Head of caudate nucleus (tissue), 42 donors: ENCODE results near the gene PSMA3.
"Not testable (repeated sequence)": the region's sequence is repeated elsewhere in the genome, so short reads cannot be mapped to it uniquely, and the experiment has no call there.

Experiments used
- DNase-seq, 42 donors: peaks; one replicate each; pipeline versions ENCODE4 v3.0.0 to v3.0.0-alpha.2; 2020 to 2021; ENCODE audit warnings: mixed read lengths in 7 of 42
- intact Hi-C: fragments of 100-400 bp; cut with DNase I; formaldehyde crosslinking; loops from one replicate; pipeline ENCODE4 v1.15.0; 2022

Gene PSMA3

DNA sequence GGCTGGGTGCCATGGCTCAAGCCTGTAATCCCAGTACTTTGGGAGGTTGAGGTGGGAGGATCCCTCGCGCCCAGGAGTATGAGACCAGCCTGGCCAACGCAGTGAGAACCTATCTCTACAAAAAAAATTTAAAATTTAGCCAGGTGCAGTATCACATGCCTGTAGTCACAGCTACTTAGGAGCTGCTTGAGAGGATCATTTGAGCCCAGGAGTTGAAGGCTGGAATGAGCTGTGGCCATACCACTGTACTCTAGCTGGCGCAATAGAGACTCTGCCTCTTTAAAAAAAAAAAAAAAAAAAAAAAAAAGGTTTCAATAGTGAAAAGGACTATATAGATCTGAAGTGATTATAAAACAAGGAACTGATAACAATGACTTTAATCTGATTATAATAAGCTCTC, 13.5 kb downstream of the PSMA3 start:
- no peak for DNase-seq
- intact Hi-C loops: no loop called here

DNA sequence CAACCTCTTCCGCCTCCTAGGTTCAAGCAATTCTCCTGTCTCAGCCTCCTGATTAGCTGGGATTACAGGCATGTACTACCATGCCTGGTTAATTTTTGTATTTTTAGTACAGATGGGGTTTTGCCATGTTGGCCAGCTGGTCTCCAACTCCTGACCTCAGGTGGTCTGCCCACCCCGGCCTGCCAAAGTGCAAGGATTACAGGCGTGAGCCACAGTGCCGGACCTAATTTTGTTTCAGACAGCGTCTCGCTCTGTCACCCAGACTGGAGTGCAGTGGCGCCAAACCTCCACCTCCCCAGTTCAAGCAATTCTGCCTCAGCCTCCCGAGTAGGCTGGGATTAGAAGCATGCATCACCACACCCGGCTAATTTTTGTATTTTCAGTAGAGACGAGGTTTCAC, 17.4 kb downstream of the PSMA3 start:
- intact Hi-C loops, DNase-seq: not testable (repeated sequence)

DNA sequence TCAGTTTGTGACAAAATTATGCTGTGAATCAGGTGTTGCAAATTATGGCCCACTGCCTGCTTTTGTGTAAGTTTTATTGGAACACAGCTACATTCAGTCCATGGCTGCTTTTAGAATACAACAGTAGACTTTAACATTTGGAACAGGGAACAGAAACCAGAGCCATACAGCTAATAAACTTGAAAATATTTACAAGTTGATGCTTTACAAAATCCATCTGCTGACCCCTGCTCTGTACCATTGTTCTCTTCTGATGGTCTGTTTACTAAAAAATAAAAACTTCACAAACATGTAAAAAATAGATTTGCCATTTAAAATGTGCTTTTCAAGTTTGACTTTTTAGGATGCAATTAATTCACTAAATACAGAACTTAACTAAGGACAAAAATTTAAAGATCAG, 20.8 kb downstream of the PSMA3 start:
- intact Hi-C loops: no loop called here

DNA sequence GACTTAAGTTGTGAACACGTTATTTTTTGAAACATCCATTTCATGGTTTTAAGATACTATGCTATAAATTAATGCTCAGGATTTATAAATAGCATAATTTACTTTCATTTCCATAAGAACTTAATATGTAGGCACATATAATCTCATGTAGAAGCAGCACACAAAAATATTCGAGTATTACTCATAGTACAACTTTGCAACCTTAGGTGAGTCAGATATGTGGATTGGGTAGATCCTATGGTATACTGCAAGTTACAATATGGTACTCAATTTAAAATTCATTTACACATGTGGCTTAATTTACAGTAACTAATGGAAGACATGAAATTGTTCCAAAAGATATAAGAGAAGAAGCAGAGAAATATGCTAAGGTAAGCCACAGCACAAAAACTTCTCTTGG, 26.0 kb downstream of the PSMA3 start:
- intact Hi-C loops: no loop called here
- DNase-seq: no peak

More for the DNA sequence above, 20.8 kb downstream of the PSMA3 start:
- no peak for DNase-seq

DNA sequence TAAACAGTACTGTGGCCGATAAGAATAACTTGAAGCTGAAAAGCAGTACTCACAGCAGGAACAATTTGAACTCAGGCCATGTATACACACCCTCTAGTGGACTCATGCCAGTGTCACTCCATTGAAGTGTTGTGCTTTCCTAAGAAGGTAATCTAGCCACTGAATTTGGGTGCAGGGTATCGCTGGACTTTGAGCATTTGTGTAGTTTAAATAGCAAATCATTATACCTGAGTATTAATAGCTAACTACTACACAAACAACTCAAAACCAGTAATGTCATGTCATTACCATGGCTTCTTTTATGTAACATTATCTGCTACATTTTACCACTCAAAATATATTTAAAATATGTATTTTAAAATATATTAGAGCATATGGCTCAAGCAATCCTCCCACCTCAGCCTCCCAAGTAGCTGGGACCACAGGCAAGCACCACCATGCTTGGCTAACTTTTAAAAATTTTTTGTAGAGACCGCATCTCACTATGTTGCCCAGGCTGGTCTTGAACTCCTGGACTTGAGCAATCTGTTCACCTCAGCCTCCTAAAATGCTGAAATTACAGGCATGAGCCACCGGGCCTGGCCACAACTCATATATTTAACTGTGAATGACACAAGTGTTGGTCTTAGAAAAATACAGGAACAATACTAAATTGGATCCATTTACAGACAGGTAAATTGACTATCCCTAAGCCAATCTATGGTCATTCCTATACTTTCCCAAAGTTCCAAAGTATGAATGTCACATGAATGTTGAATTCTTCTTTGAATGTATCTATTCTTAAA, 28.1 kb downstream of the PSMA3 start:
- no peak for DNase-seq

DNA sequence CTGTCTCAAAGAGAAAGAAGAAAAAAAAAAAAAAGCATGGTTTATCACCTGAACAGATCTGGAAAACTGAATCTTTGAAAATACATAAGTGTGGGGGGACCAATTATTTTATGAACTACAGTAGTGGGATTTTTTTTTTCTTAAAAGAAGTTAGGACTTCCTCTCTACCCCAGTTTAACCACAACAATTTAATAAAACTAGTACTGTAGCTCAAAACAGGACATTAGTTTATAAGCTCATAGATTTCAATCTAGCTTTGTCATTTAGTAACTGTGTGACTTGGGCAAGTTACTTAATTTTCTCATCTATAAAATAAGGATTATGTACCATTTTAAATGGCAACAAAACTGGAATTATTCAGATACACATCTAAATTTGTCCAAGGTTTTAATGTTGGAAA, 30.2 kb downstream of the PSMA3 start:
- intact Hi-C loops: no loop called here
- DNase-seq: no peak

More for the DNA sequence above, 28.1 kb downstream of the PSMA3 start:
- intact Hi-C loops: no loop called here

DNA sequence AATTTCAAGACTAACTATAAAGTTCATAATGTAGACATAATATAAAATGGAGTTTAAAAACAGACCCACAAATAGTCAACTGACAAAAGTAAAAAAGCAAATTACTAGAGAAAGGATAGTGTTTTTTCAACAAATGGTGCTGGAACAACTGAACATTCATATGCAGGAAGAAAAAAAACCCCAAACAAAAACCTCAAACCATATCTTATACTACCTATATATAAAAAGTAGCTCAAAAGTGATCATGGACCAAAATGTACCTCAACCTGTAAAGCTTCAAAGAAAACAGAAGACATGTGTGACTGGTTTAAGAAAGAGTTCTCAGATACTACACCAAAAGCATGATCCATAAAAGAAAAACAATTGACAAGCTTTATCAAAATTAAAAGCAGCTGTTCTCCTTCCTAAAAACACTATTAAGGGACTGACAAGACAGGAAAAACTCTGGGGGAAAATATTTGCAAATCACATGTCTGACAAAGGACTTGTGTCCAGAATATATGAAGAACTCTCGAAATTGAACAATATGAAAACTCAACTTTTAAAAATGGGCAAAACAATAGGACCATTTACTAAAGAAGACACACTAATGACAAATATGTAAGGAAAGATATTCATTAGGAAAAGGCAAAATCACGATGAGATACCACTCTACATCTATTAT, 31.0 kb downstream of the PSMA3 start:
- intact Hi-C loops: no loop called here
- DNase-seq: no peak

DNA sequence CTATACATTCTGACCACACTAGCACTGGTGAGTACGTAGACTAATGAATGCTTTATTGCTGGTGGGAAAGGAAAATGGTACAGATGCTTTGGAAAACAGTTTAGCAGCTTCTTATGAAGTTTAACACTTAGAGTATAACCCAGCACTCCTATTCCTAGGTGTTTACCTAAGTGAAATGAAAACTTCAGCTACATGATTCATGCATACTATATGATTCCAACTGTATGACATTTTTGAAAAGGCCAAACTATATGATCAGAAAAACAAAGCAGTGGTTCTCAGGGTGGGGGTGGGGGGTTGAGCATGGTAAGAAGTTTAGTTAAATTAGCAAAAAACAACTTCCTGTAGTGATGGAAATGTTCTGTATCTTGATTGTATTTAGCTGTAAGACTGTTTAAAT, 31.6 kb downstream of the PSMA3 start:
- DNase-seq: no peak
- intact Hi-C loops: no loop called here

DNA sequence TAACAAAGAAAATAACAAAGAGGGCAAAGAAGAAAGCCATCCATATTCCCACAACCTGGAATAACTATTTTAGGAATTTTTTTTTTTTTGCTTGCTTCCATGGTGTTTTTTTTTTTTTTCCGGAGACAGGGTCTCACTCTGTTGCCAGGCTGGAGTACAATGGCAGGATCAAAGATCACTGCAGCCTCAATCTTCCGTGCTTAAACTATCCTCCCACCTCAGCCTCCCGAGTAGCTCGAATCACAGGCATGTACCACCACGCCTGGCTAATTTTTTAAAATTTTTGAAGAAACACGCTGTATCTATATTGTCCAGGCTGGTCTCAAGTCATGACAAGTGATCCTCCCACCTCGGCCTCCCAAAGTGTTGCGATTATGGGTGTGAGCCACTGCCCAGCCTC, 33.5 kb downstream of the PSMA3 start:
- intact Hi-C loops: no loop called here
- no peak for DNase-seq

DNA sequence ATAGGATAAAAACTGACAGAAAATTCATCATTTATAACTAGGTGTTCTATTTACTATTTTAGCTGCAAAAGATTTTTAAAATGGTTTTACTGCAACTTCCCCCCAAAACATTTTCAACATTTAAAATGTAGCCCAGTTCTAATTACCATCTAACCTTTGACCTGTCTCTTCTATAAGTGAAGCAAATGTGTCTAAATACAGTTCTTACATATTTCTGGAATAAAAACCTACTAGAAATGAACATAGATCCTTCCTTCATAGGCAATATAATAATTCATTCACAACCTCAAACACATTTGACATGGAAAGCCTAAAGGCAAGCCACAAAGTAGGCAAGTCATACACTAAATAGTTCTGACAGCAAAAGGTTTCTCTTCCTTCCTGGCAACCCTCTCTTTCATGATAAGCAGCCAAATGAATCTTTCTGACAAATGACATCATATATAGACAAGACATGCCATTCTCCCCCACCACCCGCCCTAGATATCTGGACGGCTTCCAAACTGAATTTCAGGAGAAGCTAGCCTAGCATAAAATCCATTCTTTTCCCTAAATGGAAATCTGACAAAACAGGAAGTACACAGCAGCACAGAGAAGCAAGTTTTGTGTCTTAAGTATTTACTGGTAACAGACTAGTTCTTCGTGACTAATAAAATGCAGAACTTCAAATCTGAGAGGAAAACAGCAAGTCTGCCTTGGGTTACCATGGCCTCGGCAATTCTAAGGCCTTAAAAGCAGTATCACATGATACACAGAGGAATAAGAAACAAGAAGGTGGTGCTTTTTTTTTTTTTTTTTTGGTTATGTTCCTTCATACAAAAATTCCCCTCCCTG, 36.5 kb downstream of the PSMA3 start:
- peak in 33 of 42 donors; percentile 17 to 79 (median 49) for DNase-seq
- intact Hi-C loops: no loop called here

DNA sequence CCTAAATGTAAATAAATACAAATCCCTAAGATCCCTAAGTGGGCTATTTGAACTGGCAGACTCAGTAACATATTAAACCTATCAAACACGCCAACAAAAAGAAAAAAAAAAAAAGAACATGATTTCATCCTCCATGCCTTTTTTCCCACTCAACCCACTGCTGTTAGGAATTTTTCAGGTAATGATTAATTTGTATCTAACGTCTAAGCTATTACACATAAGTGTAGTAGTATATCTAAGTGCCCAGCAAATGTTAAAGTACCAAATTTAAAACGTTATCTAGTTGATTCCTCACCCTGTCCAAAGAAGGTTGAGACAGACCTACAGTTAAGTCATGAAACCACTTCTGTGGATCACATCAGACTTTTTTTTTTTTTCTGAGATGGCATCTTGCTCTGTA, 37.3 kb downstream of the PSMA3 start:
- intact Hi-C loops: no loop called here
- no peak for DNase-seq

DNA sequence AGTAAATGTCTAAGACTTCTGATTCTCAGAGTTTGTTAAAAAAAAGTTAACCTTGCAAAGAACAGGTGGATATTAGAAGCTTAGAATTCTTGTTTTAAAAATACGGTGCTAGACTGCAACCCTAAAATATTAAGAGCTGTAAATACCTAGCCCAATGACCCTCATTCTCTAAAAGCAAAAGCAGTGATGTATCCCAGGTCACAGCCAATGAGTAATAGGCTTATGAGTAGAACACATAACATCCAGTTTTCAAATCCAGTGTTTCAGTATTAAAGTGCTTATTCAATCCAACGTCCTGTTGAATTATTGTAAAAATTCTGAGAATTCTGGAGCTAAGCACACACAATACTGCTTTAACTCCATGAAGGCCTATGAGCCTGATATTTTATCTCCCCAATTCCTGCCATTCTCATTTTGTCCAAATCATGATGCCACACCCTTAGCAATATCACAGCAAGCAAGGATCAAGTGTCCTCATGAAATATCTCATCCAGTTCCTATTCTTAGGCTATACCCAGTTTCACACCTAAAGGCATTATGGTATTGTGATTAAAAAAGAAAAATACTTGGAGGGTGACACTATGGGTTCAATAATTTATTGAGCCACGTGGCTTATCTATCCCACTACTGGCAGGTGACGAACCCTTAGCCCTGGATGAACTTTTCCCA, 38.4 kb downstream of the PSMA3 start:
- intact Hi-C loops: no loop called here
- DNase-seq: no peak

DNA sequence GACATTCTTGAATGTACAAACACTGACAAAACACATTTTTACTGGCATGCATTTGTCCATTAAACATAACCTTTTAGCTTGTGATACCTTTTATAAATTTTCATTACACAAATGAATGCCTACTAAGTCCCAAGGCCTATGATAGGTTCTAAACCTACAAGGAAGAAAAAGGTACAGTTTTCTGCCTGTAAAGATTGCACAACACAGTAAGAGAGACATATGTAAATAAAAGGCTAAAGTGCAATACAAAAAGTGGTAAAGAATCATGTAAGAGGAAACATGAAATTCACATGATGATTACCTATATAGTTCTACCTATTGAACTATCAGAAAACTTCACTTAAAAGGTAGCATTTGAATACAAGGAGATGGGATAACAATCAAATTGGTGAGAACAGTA, 39.1 kb downstream of the PSMA3 start:
- intact Hi-C loops: no loop called here
- no peak for DNase-seq

DNA sequence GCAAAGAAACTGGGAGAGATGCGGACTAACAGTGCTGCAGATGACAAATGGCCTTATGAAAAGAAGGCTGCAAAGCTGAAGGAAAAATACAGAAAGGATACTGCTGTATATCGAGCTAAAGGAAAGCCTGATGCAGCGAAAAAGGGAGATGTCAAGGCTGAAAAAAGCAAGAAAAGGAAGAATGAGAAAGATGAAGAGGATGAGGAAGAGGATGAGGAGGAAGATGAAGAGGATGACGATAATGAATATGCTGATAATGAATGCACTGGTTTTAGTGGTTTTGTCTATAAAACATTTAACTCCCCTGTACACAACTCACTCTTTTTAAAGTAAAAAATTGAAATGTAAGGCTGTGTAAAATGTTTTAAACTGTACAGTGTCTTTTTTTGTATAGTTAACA, 40.5 kb downstream of the PSMA3 start:
- no peak for DNase-seq
- intact Hi-C loops: no loop called here

DNA sequence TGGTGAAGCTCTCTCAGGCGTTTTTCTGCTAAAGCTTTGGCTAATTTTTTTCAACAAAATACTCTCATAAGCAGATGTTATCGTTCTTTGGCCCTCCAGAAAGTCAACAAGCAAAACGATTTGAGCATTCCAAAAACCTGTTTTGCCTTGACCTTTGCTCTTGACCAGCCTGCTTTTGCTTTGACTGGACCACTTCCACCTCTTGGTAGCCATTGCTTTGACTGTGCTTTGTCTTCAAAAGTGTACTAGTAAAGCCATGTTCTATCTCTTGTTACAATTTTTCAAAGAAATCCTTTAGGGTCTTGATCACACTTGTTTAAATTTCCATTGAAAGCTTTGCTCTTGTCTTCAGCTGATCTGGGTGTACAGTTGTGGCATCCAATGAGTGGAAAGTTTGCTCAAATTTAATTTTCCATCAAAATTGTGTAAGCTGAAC, 43.0 kb downstream of the PSMA3 start:
- no peak for DNase-seq
- intact Hi-C loops: no loop called here

DNA sequence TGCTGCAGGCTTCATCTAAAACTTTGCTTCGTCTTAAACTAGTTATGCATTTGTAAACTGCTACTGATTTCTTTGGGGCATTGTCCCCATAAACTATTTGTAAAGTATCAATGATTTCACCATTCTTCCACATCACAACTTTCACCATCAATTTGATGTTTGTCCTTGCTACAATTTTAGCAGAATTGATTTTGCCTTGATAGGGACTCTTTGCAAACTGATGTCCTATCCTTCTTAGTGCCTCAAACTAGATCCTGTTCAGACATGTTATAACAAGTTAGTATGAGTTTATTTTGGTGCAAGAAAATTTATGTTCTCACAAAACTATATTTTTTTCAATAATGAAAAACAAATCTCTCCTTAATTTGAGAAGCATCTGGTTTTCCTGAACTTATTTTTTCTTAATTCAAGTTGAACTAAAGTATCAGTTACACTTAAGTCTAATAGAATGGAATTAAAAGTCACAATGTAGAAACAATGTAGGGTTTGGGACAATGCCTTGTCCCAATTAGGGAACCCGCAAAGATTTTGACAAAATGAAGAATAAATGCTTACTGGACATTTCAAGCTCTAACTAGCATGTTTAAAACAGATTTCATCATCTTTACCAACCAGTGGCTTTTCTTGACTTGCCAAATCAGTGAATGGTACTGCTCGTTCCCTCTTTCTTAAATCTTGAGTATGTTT, 43.6 kb downstream of the PSMA3 start:
- DNase-seq: no peak
- intact Hi-C loops: no loop called here

DNA sequence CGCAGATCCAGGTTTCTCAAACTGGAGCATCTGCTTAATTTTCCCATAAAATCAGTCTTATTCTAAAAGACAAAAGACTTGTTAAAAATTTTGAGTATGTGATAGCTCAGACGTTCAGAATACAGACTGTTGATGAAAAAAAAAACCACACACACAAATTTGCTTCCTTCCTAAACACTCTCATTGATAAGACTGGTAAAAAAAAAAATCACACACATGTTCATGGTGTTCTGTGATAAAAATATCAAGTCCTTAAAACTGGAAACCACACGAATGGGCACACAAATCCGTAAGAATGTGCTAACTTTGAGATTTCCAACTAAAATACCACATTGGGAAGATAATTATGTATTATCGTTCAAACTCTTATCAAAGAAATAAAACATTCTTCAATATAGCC, 47.0 kb downstream of the PSMA3 start:
- intact Hi-C loops: no loop called here
- no peak for DNase-seq

DNA sequence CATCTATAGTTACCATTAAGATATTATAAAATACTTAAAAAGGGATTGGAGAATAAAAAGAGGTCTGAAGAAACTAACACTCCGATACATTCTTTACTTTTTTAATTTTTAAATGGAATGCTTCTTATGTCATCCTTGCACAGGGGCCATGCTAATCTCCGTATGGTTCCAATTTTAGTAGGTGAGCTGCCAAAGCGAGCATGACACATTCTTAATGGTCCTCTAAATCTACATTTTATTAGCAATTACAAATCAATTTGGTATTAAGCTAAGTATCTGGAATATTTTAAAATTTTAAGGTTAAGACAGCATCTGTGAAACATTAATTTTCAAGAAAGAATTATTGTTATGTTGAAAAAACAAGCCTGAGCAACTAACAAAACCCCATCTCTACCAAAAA, 47.5 kb downstream of the PSMA3 start:
- no peak for DNase-seq
- intact Hi-C loops: no loop called here

DNA sequence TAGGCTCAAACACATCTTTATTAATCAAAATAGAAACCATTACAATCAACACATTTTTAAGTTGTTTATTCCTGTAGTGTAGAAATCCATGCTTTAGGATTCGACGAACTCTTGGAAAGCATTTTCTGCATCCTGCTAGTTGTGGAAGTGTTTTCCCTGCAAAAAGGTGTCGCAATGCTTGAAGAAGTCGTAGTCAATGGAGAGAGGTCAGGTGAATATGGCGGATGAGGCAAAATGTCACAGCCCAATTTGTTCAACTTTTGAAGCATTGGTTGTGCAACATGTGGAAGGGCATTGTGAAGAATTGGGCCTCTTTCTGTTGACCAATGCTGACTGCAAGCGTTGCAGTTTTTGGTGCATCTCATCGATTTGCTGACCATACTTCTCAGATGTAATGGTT, 49.6 kb downstream of the PSMA3 start:
- no peak for DNase-seq
- intact Hi-C loops: no loop called here
